Measurements from ENCODE around the gene PHACTR1. TPM values are rescaled to one million over a fixed set of nuclear protein-coding genes. Genes with fewer than 3 reads are reported as not detected.

The PHACTR1 gene
- total RNA-seq, 1 donor from 2014 or later: 8.4 TPM

- TF ChIP-seq CTCF (IDR thresholded peaks at IDR 0.05): no peak
- no peak for DNase-seq (ENCODE audit: low spot score in 2 of 2)
- Histone ChIP-seq H3K36me3 (peaks cover 15 to 16% of the 10 kb centered on the region in 2 donors), H3K27ac (no peak overlapping the region), H3K27me3 (no peaks in the 10 kb centered on the region), H3K9me3 (no peaks in the 10 kb centered on the region), H3K4me1 (no peaks in the 10 kb centered on the region), H3K4me3 (no peak overlapping the region)
- intact Hi-C loops (cut with DNase I): no loop called here
Observed at GRCh38 chr6:13296536-13296997, 580.0 kb downstream of the PHACTR1 start.

GRCh38 chr6:13297391-13297790, 580.8 kb downstream of the PHACTR1 start:
- H3K36me3 ChIP-seq: peaks cover 15 to 16% of the 10 kb centered on the region in 2 donors
- H3K27ac ChIP-seq: no peak overlapping the region
- no peak overlapping the region for H3K4me3 ChIP-seq
- no peaks in the 10 kb centered on the region for H3K27me3 ChIP-seq
- DNase-seq (ENCODE audit: low spot score in 2 of 2): no peak
- no peaks in the 10 kb centered on the region for H3K9me3 ChIP-seq
- intact Hi-C loops (cut with DNase I): no loop called here
- TF ChIP-seq CTCF (IDR thresholded peaks at IDR 0.05): no peak
- H3K4me1 ChIP-seq: peaks cover 0 to 2% of the 10 kb centered on the region in 2 donors

- peaks cover 0 to 9% of the 10 kb centered on the region in 2 donors for H3K4me1 ChIP-seq
- no peaks in the 10 kb centered on the region for H3K27me3 ChIP-seq
- TF ChIP-seq CTCF (IDR thresholded peaks at IDR 0.05): no peak
- DNase-seq (ENCODE audit: low spot score in 2 of 2): no peak
- H3K9me3 ChIP-seq: no peaks in the 10 kb centered on the region
- peaks cover 9 to 10% of the 10 kb centered on the region in 2 donors for H3K36me3 ChIP-seq
- intact Hi-C loops (cut with DNase I): no loop called here
- no peak overlapping the region for H3K27ac ChIP-seq
- no peak overlapping the region for H3K4me3 ChIP-seq
Observed at GRCh38 chr6:13298446-13298845, 581.9 kb downstream of the PHACTR1 start.

- H3K36me3 ChIP-seq: peaks cover 2% of the 10 kb centered on the region in 2 donors
- TF ChIP-seq CTCF (IDR thresholded peaks at IDR 0.05): no peak
- no peak overlapping the region for H3K4me3 ChIP-seq
- peaks cover 0 to 14% of the 10 kb centered on the region in 2 donors for H3K4me1 ChIP-seq
- intact Hi-C loops (cut with DNase I): no loop called here
- H3K9me3 ChIP-seq: no peaks in the 10 kb centered on the region
- DNase-seq (ENCODE audit: low spot score in 2 of 2): no peak
- H3K27me3 ChIP-seq: no peaks in the 10 kb centered on the region
- no peak overlapping the region for H3K27ac ChIP-seq
Observed at GRCh38 chr6:13299403-13299821, 582.8 kb downstream of the PHACTR1 start.

GRCh38 chr6:13299918-13300317, 583.4 kb downstream of the PHACTR1 start:
- TF ChIP-seq CTCF (IDR thresholded peaks at IDR 0.05): no peak
- Histone ChIP-seq H3K36me3 (peaks cover 0 to 2% of the 10 kb centered on the region in 2 donors), H3K4me1 (peaks cover 0 to 14% of the 10 kb centered on the region in 2 donors), H3K9me3 (no peaks in the 10 kb centered on the region), H3K4me3 (no peak overlapping the region), H3K27ac (no peak overlapping the region), H3K27me3 (no peaks in the 10 kb centered on the region)
- intact Hi-C loops (cut with DNase I): loop anchor here (5.0 kb wide), 1 partner anchor 343 kb away; no protein-coding TSS in a partner anchor
- DNase-seq (ENCODE audit: low spot score in 2 of 2): no peak

All from ascending aorta (tissue), 2 donors.